ENCODE measurements around the gene DPF3. TPM values are rescaled to one million over a fixed set of nuclear protein-coding genes. Genes with fewer than 3 reads are reported as not detected.

Gene DPF3
- total RNA-seq (2021) (0.31 to 0.53 TPM (median 0.32 TPM) in 3 replicates), Bru-seq, nascent RNA (percentile 15 among the genes with signal in this experiment)
- long read RNA-seq, experiment 1 = 0 reads
- long read RNA-seq, experiment 2 = 0 reads
- long read RNA-seq, experiment 3 = 0 reads

GRCh38 chr14:72893636-72894322, at the start of gene DPF3:
TSS of gene DPF3 (minus strand) at chr14:72894101. CDS start at chr14:72894088, 13 bp downstream.
- POLR2A ChIA-PET = interaction anchor here (0.6 to 1.1 kb wide), 2 partner anchors 10 to 487 kb away, joined by 3 to 4 read pairs; no protein-coding TSS in a partner anchor
- no peak within 1 kb of the TSS for H3K27ac Mint-ChIP-seq
- H3K4me3 Mint-ChIP-seq = peak within 1 kb of the TSS; percentile 92
- H3K27me3 Mint-ChIP-seq (ENCODE audit: low read depth) = peaks cover 85% of the 10 kb centered on the region
- TF ChIP-seq NFYB (CRISPR knock-in tag; conservative IDR thresholded peaks at IDR 0.05; ENCODE audit: low read depth) (peak; percentile 66), TEAD1 (CRISPR knock-in tag; IDR thresholded peaks at IDR 0.05) (no peak), SP1 (CRISPR knock-in tag; conservative IDR thresholded peaks at IDR 0.05) (0 out of 2 replicates have a peak, but pooled peaks have one; percentile 23)
- CTCF ChIA-PET = interaction anchor here (0.7 to 2.6 kb wide), 16 partner anchors 9 to 380 kb away, joined by 3 to 25 read pairs (median 4); no protein-coding TSS in a partner anchor
- no peaks in the 10 kb centered on the region for H3K36me3 Mint-ChIP-seq
- DNase-seq (ENCODE audit: low spot score) = peak; percentile 98
- H3K4me1 Mint-ChIP-seq = peaks cover 40% of the 10 kb centered on the region
- no peaks in the 10 kb centered on the region for H3K9me3 Mint-ChIP-seq
- peak; percentile 90 for ATAC-seq

- H3K4me3 Mint-ChIP-seq = no peak overlapping the region
- no peak for DNase-seq (ENCODE audit: low spot score)
- TF ChIP-seq OVOL2 (CRISPR knock-in tag; IDR thresholded peaks at IDR 0.05; ENCODE audit: borderline replicate concordance) (no peak), NFATC4 (CRISPR knock-in tag; IDR thresholded peaks at IDR 0.05) (no peak), ARID4B (CRISPR knock-in tag; IDR thresholded peaks at IDR 0.05; ENCODE audit: borderline replicate concordance) (no peak), MAX (CRISPR knock-in tag; IDR thresholded peaks at IDR 0.05) (no peak), ZMAT4 (CRISPR knock-in tag; IDR thresholded peaks at IDR 0.05) (no peak), ATF6 (CRISPR knock-in tag; IDR thresholded peaks at IDR 0.05) (no peak), TEAD1 (CRISPR knock-in tag; IDR thresholded peaks at IDR 0.05) (no peak), ZNF425 (CRISPR knock-in tag; conservative IDR thresholded peaks at IDR 0.05) (no peak)
- no peaks in the 10 kb centered on the region for H3K9me3 Mint-ChIP-seq
- H3K27me3 Mint-ChIP-seq (ENCODE audit: low read depth) = no peaks in the 10 kb centered on the region
- POLR2A ChIA-PET = no interaction called here
- ATAC-seq = peak; percentile 46
- H3K36me3 Mint-ChIP-seq = peaks cover 32% of the 10 kb centered on the region
- H3K4me1 Mint-ChIP-seq = no peaks in the 10 kb centered on the region
- no peak overlapping the region for H3K27ac Mint-ChIP-seq
- CTCF ChIA-PET = interaction anchor here (0.9 to 1.6 kb wide), 2 partner anchors 427 to 429 kb away, joined by 3 to 6 read pairs; no protein-coding TSS in a partner anchor
These were observed 49.0 kb upstream of the DPF3 start for GRCh38 chr14:72942934-72943333.
